ENCODE data around the gene KLF13. TPM values are rescaled to one million over a fixed set of nuclear protein-coding genes. Genes with fewer than 3 reads are reported as not detected.

KLF13 gene
- total RNA-seq, 6 experiments from 2014 or later = 22.5 to 29.1 (median 23.5) TPM

DNA sequence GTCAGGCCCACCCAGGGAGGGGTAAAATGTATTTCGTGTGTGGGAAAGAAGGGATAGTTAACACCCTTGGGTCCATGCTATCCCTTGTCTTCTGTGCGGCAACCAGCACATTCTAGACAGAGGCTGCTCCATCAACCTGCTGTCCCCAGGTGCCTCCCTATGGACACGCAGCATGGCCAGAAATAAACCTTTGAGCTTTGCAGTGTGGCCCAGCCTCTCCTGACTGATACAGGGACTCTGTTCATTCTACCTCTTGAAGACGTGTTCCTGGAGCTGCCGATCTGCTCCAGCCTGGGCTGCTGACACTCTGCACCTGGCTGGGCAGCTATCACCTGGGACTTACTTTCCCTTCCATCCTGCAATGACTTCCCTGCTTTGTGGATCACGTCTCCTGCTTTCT, 4.1 kb upstream of the KLF13 start:
- no peak for DNase-seq
- Mint-ChIP-seq H3K9me3 (no peaks in the 10 kb centered on the region), H3K27ac (no peak overlapping the region), H3K4me3 (no peak overlapping the region), H3K36me3 (ENCODE audit: low read depth) (peaks cover 6% of the 10 kb centered on the region; the same call in 1 of the 2 replicates), H3K27me3 (ENCODE audit: insufficient read depth) (peaks cover 28% of the 10 kb centered on the region), H3K4me1 (ENCODE audit: low read depth) (peaks cover 5% of the 10 kb centered on the region; the same call in 1 of the 2 replicates)
- TF ChIP-seq, protein P1, sequence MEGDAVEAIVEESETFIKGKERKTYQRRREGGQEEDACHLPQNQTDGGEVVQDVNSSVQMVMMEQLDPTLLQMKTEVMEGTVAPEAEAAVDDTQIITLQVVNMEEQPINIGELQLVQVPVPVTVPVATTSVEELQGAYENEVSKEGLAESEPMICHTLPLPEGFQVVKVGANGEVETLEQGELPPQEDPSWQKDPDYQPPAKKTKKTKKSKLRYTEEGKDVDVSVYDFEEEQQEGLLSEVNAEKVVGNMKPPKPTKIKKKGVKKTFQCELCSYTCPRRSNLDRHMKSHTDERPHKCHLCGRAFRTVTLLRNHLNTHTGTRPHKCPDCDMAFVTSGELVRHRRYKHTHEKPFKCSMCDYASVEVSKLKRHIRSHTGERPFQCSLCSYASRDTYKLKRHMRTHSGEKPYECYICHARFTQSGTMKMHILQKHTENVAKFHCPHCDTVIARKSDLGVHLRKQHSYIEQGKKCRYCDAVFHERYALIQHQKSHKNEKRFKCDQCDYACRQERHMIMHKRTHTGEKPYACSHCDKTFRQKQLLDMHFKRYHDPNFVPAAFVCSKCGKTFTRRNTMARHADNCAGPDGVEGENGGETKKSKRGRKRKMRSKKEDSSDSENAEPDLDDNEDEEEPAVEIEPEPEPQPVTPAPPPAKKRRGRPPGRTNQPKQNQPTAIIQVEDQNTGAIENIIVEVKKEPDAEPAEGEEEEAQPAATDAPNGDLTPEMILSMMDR (IDR thresholded peaks at IDR 0.05) = no peak

DNA sequence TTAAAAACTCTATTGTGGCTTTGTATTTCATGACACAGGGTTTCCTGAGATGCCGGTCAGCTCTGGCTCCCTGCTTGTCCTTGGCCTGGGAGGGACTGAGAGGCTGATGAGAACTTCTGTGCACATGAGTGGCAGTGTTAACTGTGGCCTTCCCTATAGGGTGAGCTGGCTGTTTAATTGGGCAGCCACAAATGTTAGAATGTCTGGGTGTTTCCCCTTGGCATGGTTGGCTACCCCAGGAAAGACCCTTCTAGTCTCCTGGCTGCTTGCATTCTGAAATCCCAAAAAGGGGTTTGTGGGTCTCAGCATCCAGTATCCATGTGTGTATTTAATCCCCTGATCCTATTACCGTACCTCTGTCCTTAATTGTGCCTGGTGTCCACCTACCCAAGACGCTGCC, 3.0 kb upstream of the KLF13 start:
- TF ChIP-seq, protein P1 (IDR thresholded peaks at IDR 0.05) = no peak
- H3K4me3 Mint-ChIP-seq = no peak overlapping the region
- peaks cover 6% of the 10 kb centered on the region; the same call in 1 of the 2 replicates for H3K36me3 Mint-ChIP-seq (ENCODE audit: low read depth)
- H3K27ac Mint-ChIP-seq = no peak overlapping the region
- DNase-seq = no peak
- H3K27me3 Mint-ChIP-seq (ENCODE audit: insufficient read depth) = peaks cover 18% of the 10 kb centered on the region
- peaks cover 8% of the 10 kb centered on the region for H3K4me1 Mint-ChIP-seq (ENCODE audit: low read depth)
- no peaks in the 10 kb centered on the region for H3K9me3 Mint-ChIP-seq

DNA sequence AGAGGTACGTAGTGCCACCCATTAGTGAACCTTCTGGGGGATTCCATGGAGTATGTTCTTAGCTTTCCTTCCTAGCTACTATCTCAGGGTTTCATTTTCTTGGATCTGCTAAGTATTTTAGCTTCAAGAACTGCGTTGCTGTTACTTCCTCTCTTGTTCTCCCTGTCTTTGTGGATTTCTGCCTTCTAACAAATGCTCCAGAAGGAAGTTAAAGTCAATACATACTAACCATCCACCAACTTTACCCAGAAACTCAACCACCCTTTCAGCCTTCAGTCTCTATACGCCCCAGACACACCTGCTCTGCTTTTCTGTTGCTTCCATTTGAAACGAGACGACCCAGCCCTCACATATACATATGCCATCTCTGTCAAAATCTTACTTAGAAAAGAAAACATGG, 2.4 kb upstream of the KLF13 start:
- peaks cover 13% of the 10 kb centered on the region for H3K4me1 Mint-ChIP-seq (ENCODE audit: low read depth)
- peaks cover 14% of the 10 kb centered on the region for H3K27me3 Mint-ChIP-seq (ENCODE audit: insufficient read depth)
- DNase-seq = no peak
- TF ChIP-seq, protein P1 (IDR thresholded peaks at IDR 0.05) = no peak
- H3K27ac Mint-ChIP-seq = no peak overlapping the region
- H3K9me3 Mint-ChIP-seq = no peaks in the 10 kb centered on the region
- no peak overlapping the region for H3K4me3 Mint-ChIP-seq
- H3K36me3 Mint-ChIP-seq (ENCODE audit: low read depth) = peaks cover 6% of the 10 kb centered on the region; the same call in 1 of the 2 replicates

DNA sequence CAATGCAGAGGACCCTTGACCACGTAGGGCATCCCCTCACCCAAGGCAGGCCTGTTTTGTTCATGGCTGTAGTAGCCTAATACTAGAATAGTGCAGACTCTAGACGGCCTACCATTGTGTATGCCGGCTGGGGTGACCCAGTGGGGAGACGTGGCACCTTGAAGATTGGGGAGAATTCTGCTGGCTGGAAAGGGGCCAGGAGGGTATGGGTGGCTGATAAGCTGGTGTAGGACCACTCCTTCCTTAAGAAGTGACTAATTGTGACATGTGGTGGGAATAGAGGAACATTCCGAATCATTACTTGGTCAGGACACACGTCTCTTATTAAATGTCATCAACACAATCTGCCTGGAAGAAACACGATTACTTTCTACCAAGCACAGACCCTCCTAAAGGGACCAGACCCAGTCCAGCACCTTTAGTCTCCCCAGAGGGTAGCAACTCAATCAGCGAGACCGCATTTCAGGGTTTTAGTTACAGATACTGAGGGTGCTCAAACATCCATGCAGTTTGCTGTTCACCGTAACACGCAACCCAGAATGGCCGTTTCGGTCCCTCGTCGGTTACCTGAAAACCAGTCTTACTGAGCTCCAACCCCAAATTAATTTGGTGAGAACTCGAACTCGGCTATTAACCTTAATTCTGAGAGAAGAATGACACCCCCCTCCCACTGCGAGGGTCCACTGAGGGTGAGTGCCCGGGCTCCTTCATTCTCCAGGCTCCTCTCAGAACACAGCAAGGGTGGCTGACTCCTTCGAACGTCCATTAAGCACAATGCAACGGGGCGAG, 1.6 kb upstream of the KLF13 start:
- no peak for DNase-seq
- peak overlapping the region; percentile 87 for H3K4me3 Mint-ChIP-seq

DNA sequence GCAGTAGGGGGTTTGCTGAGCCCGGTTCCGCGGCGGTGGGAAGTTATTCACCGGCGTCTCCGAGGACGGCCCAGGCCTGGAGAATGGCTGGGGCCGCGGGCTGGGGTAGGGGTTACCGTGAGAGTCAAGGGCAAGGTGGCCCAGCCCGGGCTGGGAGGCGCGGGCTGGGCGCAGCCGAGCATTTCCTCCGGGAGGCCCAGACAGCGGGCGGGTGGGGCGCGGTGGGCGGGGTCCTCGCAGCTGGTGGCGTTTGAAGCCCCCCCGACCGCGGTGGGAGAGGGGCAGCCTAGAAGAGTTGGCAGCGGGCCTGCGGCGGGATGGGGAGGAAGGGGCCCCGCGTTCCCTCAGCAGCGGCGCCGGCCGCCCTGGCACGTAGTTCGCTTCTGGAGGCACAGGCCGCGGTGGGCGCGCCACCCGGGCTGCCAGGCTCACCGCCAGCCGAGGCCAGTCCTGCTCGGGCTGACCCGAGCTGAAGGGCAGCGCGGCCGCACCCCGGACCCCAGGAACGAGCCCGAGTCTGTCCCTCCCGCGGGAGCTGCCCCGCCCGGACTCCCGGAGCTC, 960 bp upstream of the KLF13 start:
- peak overlapping the region; percentile 87 for H3K4me3 Mint-ChIP-seq
- H3K36me3 Mint-ChIP-seq (ENCODE audit: low read depth) = peaks cover 6% of the 10 kb centered on the region; the same call in 1 of the 2 replicates
- peak overlapping the region; percentile 73 for H3K27ac Mint-ChIP-seq
- no peaks in the 10 kb centered on the region for H3K9me3 Mint-ChIP-seq
- TF ChIP-seq, protein P1 (IDR thresholded peaks at IDR 0.05) = no peak; the same call in 1 of the 2 replicates
- DNase-seq = no peak
- peaks cover 23% of the 10 kb centered on the region for H3K4me1 Mint-ChIP-seq (ENCODE audit: low read depth)
- H3K27me3 Mint-ChIP-seq (ENCODE audit: insufficient read depth) = peaks cover 11% of the 10 kb centered on the region; the same call in 1 of the 2 replicates

More for the DNA sequence above, 1.6 kb upstream of the KLF13 start:
- TF ChIP-seq, protein P1 (IDR thresholded peaks at IDR 0.05) = no peak
- Mint-ChIP-seq H3K27ac (peak overlapping the region; percentile 73), H3K9me3 (no peaks in the 10 kb centered on the region), H3K4me1 (ENCODE audit: low read depth) (peaks cover 21% of the 10 kb centered on the region), H3K27me3 (ENCODE audit: insufficient read depth) (peaks cover 11% of the 10 kb centered on the region), H3K36me3 (ENCODE audit: low read depth) (peaks cover 6% of the 10 kb centered on the region; the same call in 1 of the 2 replicates)
